ENCODE data around the gene IGSF8. TPM values are rescaled to one million over a fixed set of nuclear protein-coding genes. Genes with fewer than 3 reads are reported as not detected.

IGSF8 gene
- total RNA-seq, 4 donors from 2014 or later = 5.4 to 41.4 (median 26.9) TPM

- TF ChIP-seq CTCF (IDR thresholded peaks at IDR 0.05) = no peak
- TF ChIP-seq POLR2A (IDR thresholded peaks at IDR 0.05) = no peak
- Histone ChIP-seq H3K9me3 (no peaks in the 10 kb centered on the region), H3K36me3 (no peaks in the 10 kb centered on the region), H3K4me3 (no peak overlapping the region), H3K27ac (no peak overlapping the region), H3K27me3 (no peaks in the 10 kb centered on the region), H3K4me1 (no peaks in the 10 kb centered on the region)
- no peak for DNase-seq
- intact Hi-C loops (cut with DNase I; ENCODE audit: low total_unique reads) = no loop called here
These were observed 45.3 kb upstream of the IGSF8 start for GRCh38 chr1:160143695-160144094.

- Histone ChIP-seq H3K4me1 (no peaks in the 10 kb centered on the region), H3K27ac (no peak overlapping the region), H3K36me3 (no peaks in the 10 kb centered on the region), H3K4me3 (no peak overlapping the region), H3K9me3 (no peaks in the 10 kb centered on the region), H3K27me3 (no peaks in the 10 kb centered on the region)
- TF ChIP-seq POLR2A (IDR thresholded peaks at IDR 0.05) (no peak), CTCF (IDR thresholded peaks at IDR 0.05) (no peak)
- no peak for DNase-seq
- intact Hi-C loops (cut with DNase I; ENCODE audit: low total_unique reads) = no loop called here
These were observed 41.4 kb upstream of the IGSF8 start for GRCh38 chr1:160139840-160140239.

- Histone ChIP-seq H3K9me3 (no peaks in the 10 kb centered on the region), H3K4me3 (no peak overlapping the region), H3K36me3 (no peaks in the 10 kb centered on the region), H3K27ac (no peak overlapping the region), H3K4me1 (no peaks in the 10 kb centered on the region), H3K27me3 (no peaks in the 10 kb centered on the region)
- TF ChIP-seq POLR2A (IDR thresholded peaks at IDR 0.05) (no peak), CTCF (IDR thresholded peaks at IDR 0.05) (no peak)
- intact Hi-C loops (cut with DNase I; ENCODE audit: low total_unique reads) = no loop called here
- DNase-seq = no peak
These were observed 38.9 kb upstream of the IGSF8 start for GRCh38 chr1:160137216-160137862.

- intact Hi-C loops (cut with DNase I; ENCODE audit: low total_unique reads) = no loop called here
- no peaks in the 10 kb centered on the region for H3K4me1 ChIP-seq
- no peaks in the 10 kb centered on the region for H3K27me3 ChIP-seq
- DNase-seq = no peak
- TF ChIP-seq POLR2A (IDR thresholded peaks at IDR 0.05) (no peak), CTCF (IDR thresholded peaks at IDR 0.05) (no peak)
- H3K27ac ChIP-seq = no peak overlapping the region
- no peaks in the 10 kb centered on the region for H3K9me3 ChIP-seq
- H3K4me3 ChIP-seq = no peak overlapping the region
- no peaks in the 10 kb centered on the region for H3K36me3 ChIP-seq
These were observed 38.4 kb upstream of the IGSF8 start for GRCh38 chr1:160136926-160137200.

GRCh38 chr1:160136121-160136925 is 37.9 kb upstream of the IGSF8 start:
- Histone ChIP-seq H3K27ac (no peak overlapping the region), H3K4me1 (no peaks in the 10 kb centered on the region), H3K4me3 (no peak overlapping the region), H3K27me3 (no peaks in the 10 kb centered on the region), H3K9me3 (no peaks in the 10 kb centered on the region), H3K36me3 (no peaks in the 10 kb centered on the region)
- no peak for DNase-seq
- no peak for TF ChIP-seq POLR2A (IDR thresholded peaks at IDR 0.05)
- TF ChIP-seq CTCF (IDR thresholded peaks at IDR 0.05) = no peak
- intact Hi-C loops (cut with DNase I; ENCODE audit: low total_unique reads) = no loop called here
